ENCODE measurements around the gene GRIK1. TPM values are rescaled to one million over a fixed set of nuclear protein-coding genes. Genes with fewer than 3 reads are reported as not detected.

The GRIK1 gene
- total RNA-seq, 4 donors from 2014 or later: not detected

- TF ChIP-seq POLR2AphosphoS5 (IDR thresholded peaks at IDR 0.05) (no peak), POLR2A (IDR thresholded peaks at IDR 0.05) (no peak), EP300 (IDR thresholded peaks at IDR 0.05; ENCODE audit: low read depth) (no peak)
- TF ChIP-seq, protein P1, sequence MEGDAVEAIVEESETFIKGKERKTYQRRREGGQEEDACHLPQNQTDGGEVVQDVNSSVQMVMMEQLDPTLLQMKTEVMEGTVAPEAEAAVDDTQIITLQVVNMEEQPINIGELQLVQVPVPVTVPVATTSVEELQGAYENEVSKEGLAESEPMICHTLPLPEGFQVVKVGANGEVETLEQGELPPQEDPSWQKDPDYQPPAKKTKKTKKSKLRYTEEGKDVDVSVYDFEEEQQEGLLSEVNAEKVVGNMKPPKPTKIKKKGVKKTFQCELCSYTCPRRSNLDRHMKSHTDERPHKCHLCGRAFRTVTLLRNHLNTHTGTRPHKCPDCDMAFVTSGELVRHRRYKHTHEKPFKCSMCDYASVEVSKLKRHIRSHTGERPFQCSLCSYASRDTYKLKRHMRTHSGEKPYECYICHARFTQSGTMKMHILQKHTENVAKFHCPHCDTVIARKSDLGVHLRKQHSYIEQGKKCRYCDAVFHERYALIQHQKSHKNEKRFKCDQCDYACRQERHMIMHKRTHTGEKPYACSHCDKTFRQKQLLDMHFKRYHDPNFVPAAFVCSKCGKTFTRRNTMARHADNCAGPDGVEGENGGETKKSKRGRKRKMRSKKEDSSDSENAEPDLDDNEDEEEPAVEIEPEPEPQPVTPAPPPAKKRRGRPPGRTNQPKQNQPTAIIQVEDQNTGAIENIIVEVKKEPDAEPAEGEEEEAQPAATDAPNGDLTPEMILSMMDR (IDR thresholded peaks at IDR 0.05): no peak
- no peak for DNase-seq
- Histone ChIP-seq H3K4me1 (no peaks in the 10 kb centered on the region), H3K27ac (no peak overlapping the region), H3K27me3 (no peaks in the 10 kb centered on the region), H3K36me3 (no peaks in the 10 kb centered on the region), H3K4me3 (no peak overlapping the region), H3K9me3 (no peaks in the 10 kb centered on the region)
- WGBS, 2 donors (ENCODE audit: low coverage in 1 of 2): 76 to 83% methylated on average over 4 of the region's 4 CpGs
- intact Hi-C loops (cut with DNase I; ENCODE audit: low total_unique reads): no loop called here
- in situ Hi-C loops (cut with MboI; ENCODE audit: low pct_ligation_motif_present in 1 of 4, low pct_unique_long_range_greater_than_20kb in 1 of 4, low sequenced_read_pairs in 3 of 4): no loop called here
Measured at GRCh38 chr21:29604076-29604475, 335.7 kb downstream of the GRIK1 start.

GRCh38 chr21:29601047-29601446 is 338.7 kb downstream of the GRIK1 start:
- in situ Hi-C loops (cut with MboI; ENCODE audit: low pct_ligation_motif_present in 1 of 4, low pct_unique_long_range_greater_than_20kb in 1 of 4, low sequenced_read_pairs in 3 of 4): no loop called here
- TF ChIP-seq POLR2A (IDR thresholded peaks at IDR 0.05): no peak
- TF ChIP-seq, protein P1 (IDR thresholded peaks at IDR 0.05): no peak
- no peak for TF ChIP-seq POLR2AphosphoS5 (IDR thresholded peaks at IDR 0.05)
- no peak for TF ChIP-seq EP300 (IDR thresholded peaks at IDR 0.05; ENCODE audit: low read depth)

DNA sequence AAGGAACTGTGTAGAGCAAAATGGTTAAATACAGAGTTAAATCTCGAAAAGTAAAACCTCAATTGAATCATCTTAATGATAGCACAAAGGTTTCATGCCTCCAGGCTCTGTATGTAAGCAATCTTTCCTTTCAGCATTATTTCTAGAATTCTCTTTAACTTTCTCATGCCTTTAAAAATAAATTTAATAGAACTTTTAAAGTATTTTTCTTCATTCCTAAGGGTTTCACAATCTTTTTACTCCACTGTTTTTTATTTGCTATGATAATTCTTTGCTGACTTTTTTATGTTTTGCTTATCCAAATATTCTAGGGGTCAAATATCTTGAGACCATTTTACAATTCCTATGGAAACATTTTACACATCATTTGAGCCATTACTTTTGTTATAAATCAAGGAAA is 353.1 kb downstream of the GRIK1 start:
- no peaks in the 10 kb centered on the region for H3K9me3 ChIP-seq
- DNase-seq: no peak
- TF ChIP-seq EP300 (IDR thresholded peaks at IDR 0.05; ENCODE audit: low read depth) (no peak), POLR2A (IDR thresholded peaks at IDR 0.05) (no peak), POLR2AphosphoS5 (IDR thresholded peaks at IDR 0.05) (no peak)
- TF ChIP-seq, protein P1 (IDR thresholded peaks at IDR 0.05): no peak
- no peak overlapping the region for H3K27ac ChIP-seq
- H3K27me3 ChIP-seq: no peaks in the 10 kb centered on the region
- intact Hi-C loops (cut with DNase I; ENCODE audit: low total_unique reads): no loop called here
- WGBS, 2 donors (ENCODE audit: low coverage in 1 of 2): 25 to 65% methylated on average over 1 of the region's 1 CpG
- no peak overlapping the region for H3K4me3 ChIP-seq
- in situ Hi-C loops (cut with MboI; ENCODE audit: low pct_ligation_motif_present in 1 of 4, low pct_unique_long_range_greater_than_20kb in 1 of 4, low sequenced_read_pairs in 3 of 4): no loop called here
- H3K4me1 ChIP-seq: no peaks in the 10 kb centered on the region
- H3K36me3 ChIP-seq: no peaks in the 10 kb centered on the region

More at GRCh38 chr21:29601047-29601446, 338.7 kb downstream of the GRIK1 start:
- Histone ChIP-seq H3K4me3 (no peak overlapping the region), H3K27me3 (no peaks in the 10 kb centered on the region), H3K36me3 (no peaks in the 10 kb centered on the region), H3K27ac (no peak overlapping the region), H3K9me3 (no peaks in the 10 kb centered on the region), H3K4me1 (no peaks in the 10 kb centered on the region)
- intact Hi-C loops (cut with DNase I; ENCODE audit: low total_unique reads): no loop called here
- DNase-seq: no peak
- 94 to 96% methylated on average over 2 to 4 of the region's 4 CpGs for WGBS, 2 donors (ENCODE audit: low coverage in 1 of 2)

GRCh38 chr21:29585462-29585861 is 354.3 kb downstream of the GRIK1 start:
- Histone ChIP-seq H3K27me3 (no peaks in the 10 kb centered on the region), H3K4me3 (no peak overlapping the region), H3K36me3 (no peaks in the 10 kb centered on the region), H3K9me3 (no peaks in the 10 kb centered on the region), H3K27ac (no peak overlapping the region), H3K4me1 (no peaks in the 10 kb centered on the region)
- intact Hi-C loops (cut with DNase I; ENCODE audit: low total_unique reads): no loop called here
- WGBS, 2 donors (ENCODE audit: low coverage in 1 of 2): 89% methylated on average over 3 of the region's 3 CpGs; no CpG with 5 or more reads in 1 of the 2 donors
- DNase-seq: no peak
- in situ Hi-C loops (cut with MboI; ENCODE audit: low pct_ligation_motif_present in 1 of 4, low pct_unique_long_range_greater_than_20kb in 1 of 4, low sequenced_read_pairs in 3 of 4): no loop called here
- TF ChIP-seq POLR2A (IDR thresholded peaks at IDR 0.05): no peak
- TF ChIP-seq EP300 (IDR thresholded peaks at IDR 0.05; ENCODE audit: low read depth): no peak
- TF ChIP-seq, protein P1 (IDR thresholded peaks at IDR 0.05): no peak
- TF ChIP-seq POLR2AphosphoS5 (IDR thresholded peaks at IDR 0.05): no peak
